CD4-positive, alpha-beta T cell treated with Interleukin-2 at 100 ng/mL for 4 hours (primary cell): ENCODE data around the gene CHRM5.
A peak's percentile ranks its signal among the peaks of the same experiment; 100 is the strongest.

ENCODE experiments used
- DNase-seq: peaks from one replicate; pipeline ENCODE4 v3.0.0-alpha.2; 2020; ENCODE audit warnings: low spot score

CHRM5 gene

GRCh38 chr15:34102175-34102925, 134.1 kb downstream of the CHRM5 start:
- no peak for DNase-seq

GRCh38 chr15:34106423-34106822, 138.1 kb downstream of the CHRM5 start:
- no peak for DNase-seq

- no peak for DNase-seq
Observed at GRCh38 chr15:34107315-34107714, 139.0 kb downstream of the CHRM5 start.

GRCh38 chr15:34109797-34110663, 141.7 kb downstream of the CHRM5 start:
- DNase-seq, result peak; percentile 27

- no peak for DNase-seq
Observed at GRCh38 chr15:34111488-34111887, 143.2 kb downstream of the CHRM5 start.

- no peak for DNase-seq
Observed at GRCh38 chr15:34114215-34114614, 145.9 kb downstream of the CHRM5 start.

GRCh38 chr15:34114739-34115138, 146.4 kb downstream of the CHRM5 start:
- no peak for DNase-seq

GRCh38 chr15:34116620-34117019, 148.3 kb downstream of the CHRM5 start:
- DNase-seq, result no peak
